Measurements from ENCODE around the gene OTOG.

- TF ChIP-seq MAX (IDR thresholded peaks at IDR 0.05; ENCODE audit: low read depth, low read length): no peak
- no peak for TF ChIP-seq CTCF (IDR thresholded peaks at IDR 0.05; ENCODE audit: low read depth, low read length)
Measured at GRCh38 chr11:17553249-17553546, 6.1 kb downstream of the OTOG start.

Measured in NB4 (cell line).